ENCODE measurements around the gene SLC17A8.

DNA sequence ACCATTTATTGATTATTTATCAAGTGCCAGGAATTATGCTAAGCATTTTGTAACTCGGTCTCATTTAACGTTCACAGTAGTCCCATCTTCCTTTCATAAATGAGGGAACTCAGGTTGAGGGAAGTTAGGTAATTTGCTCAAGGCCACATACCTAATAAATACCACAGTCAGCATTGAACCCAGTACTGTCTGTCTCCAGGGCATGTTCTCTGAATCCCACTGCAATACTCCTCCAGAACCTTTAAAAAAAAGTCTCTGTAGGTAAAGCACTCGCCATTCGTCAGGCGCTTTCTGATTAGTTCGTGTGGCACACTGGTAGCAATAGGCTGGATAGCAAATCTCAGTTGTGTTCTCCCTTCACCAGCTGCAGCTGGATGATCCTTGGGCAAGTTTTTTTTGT, 14.3 kb downstream of the SLC17A8 start:
- TF ChIP-seq POLR2AphosphoS5 (IDR thresholded peaks at IDR 0.05; ENCODE audit: low read depth, low read length), result no peak
- TF ChIP-seq, protein P1, sequence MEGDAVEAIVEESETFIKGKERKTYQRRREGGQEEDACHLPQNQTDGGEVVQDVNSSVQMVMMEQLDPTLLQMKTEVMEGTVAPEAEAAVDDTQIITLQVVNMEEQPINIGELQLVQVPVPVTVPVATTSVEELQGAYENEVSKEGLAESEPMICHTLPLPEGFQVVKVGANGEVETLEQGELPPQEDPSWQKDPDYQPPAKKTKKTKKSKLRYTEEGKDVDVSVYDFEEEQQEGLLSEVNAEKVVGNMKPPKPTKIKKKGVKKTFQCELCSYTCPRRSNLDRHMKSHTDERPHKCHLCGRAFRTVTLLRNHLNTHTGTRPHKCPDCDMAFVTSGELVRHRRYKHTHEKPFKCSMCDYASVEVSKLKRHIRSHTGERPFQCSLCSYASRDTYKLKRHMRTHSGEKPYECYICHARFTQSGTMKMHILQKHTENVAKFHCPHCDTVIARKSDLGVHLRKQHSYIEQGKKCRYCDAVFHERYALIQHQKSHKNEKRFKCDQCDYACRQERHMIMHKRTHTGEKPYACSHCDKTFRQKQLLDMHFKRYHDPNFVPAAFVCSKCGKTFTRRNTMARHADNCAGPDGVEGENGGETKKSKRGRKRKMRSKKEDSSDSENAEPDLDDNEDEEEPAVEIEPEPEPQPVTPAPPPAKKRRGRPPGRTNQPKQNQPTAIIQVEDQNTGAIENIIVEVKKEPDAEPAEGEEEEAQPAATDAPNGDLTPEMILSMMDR (IDR thresholded peaks at IDR 0.05), result no peak
- TF ChIP-seq, protein P2, sequence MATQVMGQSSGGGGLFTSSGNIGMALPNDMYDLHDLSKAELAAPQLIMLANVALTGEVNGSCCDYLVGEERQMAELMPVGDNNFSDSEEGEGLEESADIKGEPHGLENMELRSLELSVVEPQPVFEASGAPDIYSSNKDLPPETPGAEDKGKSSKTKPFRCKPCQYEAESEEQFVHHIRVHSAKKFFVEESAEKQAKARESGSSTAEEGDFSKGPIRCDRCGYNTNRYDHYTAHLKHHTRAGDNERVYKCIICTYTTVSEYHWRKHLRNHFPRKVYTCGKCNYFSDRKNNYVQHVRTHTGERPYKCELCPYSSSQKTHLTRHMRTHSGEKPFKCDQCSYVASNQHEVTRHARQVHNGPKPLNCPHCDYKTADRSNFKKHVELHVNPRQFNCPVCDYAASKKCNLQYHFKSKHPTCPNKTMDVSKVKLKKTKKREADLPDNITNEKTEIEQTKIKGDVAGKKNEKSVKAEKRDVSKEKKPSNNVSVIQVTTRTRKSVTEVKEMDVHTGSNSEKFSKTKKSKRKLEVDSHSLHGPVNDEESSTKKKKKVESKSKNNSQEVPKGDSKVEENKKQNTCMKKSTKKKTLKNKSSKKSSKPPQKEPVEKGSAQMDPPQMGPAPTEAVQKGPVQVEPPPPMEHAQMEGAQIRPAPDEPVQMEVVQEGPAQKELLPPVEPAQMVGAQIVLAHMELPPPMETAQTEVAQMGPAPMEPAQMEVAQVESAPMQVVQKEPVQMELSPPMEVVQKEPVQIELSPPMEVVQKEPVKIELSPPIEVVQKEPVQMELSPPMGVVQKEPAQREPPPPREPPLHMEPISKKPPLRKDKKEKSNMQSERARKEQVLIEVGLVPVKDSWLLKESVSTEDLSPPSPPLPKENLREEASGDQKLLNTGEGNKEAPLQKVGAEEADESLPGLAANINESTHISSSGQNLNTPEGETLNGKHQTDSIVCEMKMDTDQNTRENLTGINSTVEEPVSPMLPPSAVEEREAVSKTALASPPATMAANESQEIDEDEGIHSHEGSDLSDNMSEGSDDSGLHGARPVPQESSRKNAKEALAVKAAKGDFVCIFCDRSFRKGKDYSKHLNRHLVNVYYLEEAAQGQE (IDR thresholded peaks at IDR 0.05; ENCODE audit: insufficient read depth in 1 of 2, low read depth in 2 of 2, low read length in 1 of 2), result no peak
